GM19372 (cell line): ENCODE results near the gene NEURL4.
A peak's percentile ranks its signal among the peaks of the same experiment; 100 is the strongest.
"Not testable (repeated sequence)": the region's sequence is repeated elsewhere in the genome, so short reads cannot be mapped to it uniquely, and the experiment has no call there.

Experiments
- ATAC-seq: cut with Tn5 transposase; IDR thresholded peaks from one replicate; pipeline ENCODE4 v1.9.1; 2021; ENCODE audit warnings: mild to moderate bottlenecking, low read depth, moderate library complexity; ENCODE audit not compliant: unreplicated experiment

The NEURL4 gene

DNA sequence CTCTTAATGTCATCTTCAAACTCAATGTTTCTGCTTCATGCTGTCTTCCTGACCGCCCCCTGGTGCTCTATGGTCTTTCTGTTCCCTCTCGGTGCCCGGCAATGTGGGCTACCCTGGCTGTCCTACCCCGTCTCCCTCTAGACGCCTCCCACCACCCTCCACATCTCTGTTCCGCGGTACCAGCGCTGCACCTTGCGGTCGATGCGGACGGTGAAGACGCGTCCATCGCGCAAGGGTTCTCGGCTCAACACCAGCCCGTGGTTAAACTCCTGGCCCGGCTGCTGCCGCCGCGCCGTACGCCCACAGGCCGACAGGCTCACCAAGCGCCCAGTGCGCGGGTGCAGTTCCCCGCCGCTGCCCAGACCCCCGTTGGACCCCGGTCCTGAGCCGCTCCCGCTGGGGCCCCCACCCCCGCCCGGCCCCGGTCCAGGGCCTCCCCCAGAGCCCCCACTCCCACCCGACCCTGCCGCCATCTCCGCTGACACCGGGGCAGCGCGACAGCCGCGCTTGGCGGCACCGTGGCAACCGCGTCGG, at the start of gene NEURL4:
NEURL4 (minus strand) TSS at position 496 of the 534 bp plus-strand sequence; CDS start at position 473, 23 bp downstream.
- peak; percentile 10 for ATAC-seq

DNA sequence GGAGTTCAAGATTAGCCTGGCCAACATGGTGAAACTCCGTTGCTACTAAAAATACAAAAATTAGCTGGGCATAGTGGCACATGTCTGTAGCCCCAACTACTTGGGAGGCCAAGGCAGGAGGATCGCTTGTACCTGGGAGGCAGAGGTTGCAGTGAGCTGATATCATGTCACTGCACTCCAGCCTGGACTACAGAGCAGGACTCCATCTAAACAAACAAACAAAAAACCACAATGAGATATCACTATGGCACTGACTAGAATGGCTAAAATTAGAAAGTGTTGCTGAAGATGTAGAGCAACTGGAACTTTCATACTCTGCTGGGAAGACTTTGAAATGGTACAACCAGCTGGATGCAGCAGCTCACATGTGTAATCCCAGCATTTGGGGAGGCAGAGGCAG, 45.2 kb upstream of the NEURL4 start:
- no peak for ATAC-seq

DNA sequence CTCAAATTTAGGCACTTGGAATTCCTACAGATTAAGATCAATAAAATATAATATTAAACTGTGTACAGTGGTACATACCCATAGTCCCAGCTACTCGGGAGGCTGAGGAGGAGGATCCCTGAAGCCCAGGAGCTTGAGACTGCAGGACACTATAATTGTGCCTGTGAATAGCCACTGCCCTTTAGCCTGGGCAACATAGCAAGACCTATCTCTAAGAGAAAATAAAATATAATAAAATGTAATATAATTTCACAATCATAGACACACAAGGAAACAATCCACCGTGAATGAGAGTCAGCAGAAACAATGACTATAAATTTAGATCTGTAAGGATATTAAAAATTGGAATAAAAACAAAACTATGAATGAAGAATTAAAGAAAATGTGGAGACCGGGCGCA, 41.7 kb upstream of the NEURL4 start:
- ATAC-seq: no peak

DNA sequence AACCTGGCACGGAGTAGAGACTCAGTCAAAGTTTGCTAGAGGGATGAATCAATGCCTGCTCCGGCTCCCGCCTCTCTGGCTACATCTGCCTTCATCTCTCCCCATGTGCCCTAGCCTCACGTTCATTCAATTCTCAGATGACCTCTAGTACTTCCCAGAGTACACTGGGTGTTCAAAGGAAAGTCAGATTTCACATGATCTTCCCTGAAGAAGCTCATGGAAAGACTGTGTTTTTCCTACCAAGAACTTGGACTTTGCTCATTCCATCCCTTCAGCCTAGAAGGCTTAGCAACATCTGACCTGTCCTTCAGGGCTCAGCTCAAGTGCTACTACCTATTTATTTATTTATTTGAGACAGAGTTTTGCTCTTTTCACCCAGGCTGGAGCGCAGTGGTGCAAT, 40.7 kb upstream of the NEURL4 start:
- no peak for ATAC-seq

DNA sequence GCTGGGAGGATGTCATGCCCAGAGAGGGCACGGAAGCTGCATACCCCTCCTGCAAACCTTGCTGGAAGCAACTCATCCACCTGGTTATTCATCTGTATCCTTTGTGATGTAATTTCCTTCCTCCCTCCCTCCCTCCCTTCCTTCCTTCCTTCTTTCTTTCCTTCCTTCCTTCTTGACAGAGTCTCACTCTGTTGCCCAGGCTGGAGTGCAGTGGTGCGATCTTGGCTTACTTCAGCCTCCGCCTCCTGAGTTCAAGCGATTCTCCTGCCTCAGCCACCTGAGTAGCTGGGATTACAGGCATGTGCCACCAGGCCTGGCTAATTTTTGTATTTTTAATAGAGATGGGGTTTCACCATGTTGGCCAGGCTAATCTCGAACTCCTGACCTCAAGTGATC, 39.5 kb upstream of the NEURL4 start:
- ATAC-seq: not testable (repeated sequence)

DNA sequence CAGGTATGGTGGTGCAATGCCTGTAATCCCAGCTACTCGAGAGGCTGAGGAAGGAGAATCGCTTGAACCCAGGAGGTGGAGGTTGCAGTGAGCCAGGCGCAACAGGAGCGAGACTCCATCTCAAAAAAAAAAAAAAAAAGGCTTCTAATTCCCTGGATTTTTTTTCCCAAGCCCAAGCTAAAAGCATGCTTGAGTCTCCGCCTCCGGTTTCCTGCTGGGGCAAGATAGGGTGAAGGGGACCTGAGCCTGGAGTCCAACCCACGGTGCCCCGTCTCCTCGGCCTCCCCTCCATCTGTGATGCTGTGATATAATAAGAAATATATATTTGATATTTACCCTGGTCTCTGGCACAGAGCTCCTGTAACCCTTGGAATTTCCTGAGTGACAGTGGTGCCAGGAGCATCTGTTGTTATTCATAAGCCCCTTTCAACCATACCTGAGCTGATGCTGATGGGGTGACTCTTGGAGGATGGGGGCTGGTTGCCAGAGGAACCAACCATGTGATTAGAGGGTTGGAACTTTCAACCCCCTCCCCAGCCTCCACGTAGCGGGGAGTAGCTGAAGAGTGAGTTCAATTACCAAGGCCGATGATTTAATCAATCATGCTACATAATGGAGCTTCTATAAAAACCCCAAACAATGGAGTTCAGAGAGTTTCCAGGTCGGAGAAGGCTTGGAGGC, 38.9 kb upstream of the NEURL4 start:
- ATAC-seq: no peak

DNA sequence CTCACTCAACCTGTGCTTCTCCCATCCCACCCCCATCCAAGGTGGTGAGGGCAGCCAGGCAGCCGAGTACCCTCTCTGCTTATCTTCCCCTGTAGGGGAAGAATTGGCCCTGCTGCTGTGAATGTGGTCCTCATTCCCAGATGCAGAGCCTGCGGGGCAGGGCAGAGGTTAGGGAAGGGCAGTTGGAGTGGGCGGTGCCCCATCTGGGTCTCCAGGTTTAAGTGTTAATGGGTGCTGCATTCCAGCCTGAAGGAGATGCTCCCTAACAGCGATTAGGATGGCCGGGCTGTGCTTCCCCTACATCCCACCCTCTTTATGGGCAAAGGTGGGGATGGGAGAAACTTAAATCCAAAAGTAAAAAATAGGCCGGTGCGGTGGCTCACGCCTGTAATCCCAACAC, 37.9 kb upstream of the NEURL4 start:
- ATAC-seq: no peak

DNA sequence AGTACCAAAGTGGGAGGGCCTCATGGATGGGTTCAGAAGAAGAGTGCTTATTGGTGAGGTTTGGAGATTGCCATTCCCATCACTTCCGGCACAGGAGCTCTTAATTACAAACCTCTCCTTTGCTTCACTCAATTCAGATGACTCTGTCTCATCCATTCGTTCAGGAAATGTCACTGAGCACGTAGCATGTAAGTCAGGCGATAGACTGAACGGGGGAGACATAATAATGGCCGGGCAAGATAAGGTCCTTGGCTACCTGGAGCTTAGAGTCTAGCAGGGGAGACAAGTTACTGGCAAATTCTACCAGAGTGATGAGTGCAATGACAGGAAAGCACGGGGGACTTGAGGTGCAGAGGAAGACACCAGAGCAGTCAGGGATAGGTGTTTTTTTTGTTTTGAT, 36.8 kb upstream of the NEURL4 start:
- not testable (repeated sequence) for ATAC-seq

DNA sequence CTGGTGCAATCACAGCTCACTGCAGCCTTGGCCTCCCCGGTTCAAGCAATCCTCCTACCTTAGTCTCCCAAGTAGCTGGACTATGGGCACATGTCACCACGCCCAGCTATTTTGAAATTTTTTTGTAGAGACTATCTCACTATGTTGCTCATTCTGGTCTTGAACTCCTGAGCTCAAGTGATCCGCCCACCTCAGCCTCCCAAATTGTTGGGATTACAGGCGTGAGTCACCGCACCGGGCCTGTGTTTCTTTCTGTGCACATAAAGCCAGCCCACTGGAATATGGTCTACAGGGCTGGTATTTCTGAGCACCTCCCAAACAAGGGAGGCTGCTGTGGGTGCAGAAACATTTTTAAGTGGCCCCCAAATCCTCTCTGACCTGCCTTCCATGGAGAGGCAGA, 34.2 kb upstream of the NEURL4 start:
- no peak for ATAC-seq

DNA sequence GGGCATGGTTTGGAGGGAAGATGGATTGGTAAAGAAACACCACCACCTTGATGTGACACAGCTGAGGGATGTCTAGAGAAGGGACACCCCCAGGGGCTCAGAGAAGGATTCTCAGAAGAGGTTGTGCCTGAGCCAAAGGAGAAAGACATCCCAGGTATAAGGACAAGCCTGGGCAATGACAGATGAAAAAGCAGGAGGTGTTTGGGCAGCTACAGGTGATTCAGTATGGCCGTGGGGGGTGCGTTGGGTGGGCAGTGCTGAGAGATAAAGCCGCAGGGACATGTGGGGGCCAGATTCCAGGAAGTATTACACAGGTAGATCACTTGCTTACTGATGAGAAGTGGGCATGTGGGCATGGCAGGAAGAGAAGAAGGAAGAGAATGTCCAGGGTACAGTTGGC, 32.8 kb upstream of the NEURL4 start:
- ATAC-seq: no peak

DNA sequence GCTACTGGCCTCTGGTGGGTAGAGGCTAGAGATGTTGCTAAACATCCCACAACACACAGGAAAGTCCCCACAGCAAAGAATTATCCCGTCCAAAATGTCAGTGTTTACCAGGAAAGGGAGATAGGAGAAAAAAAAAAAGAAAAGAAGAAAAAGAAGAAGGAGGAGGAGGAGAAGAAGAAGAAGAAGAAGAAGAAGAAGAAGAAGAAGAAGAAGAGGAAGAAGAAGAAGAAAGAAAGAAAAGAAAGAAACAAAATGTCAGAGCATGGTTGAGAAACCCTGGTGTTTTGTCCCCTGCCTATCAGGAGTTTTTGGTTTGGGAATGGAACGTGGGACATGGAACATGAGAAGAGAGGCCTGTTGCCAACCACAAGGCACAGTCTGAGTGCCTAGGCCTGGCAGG, 28.2 kb upstream of the NEURL4 start:
- ATAC-seq: no peak

DNA sequence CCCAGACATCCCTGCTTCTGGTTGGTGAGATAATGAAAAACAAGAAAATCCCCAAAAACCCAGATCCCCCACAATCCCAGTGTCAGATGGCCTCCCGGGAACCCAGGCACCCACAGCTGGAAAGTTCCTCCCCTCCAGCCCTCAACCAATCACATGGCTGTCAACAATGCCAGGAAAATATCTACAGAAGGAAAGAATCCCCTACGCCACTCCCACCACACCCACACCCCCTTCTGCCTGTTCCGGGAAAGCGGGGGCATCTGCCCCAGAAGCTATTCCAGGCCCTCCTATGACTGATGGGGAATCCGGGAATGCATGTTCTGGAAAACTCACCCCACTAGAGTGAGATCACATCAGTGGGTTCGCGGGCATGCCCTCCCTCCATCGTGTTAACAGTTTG, 27.6 kb upstream of the NEURL4 start:
- no peak for ATAC-seq

DNA sequence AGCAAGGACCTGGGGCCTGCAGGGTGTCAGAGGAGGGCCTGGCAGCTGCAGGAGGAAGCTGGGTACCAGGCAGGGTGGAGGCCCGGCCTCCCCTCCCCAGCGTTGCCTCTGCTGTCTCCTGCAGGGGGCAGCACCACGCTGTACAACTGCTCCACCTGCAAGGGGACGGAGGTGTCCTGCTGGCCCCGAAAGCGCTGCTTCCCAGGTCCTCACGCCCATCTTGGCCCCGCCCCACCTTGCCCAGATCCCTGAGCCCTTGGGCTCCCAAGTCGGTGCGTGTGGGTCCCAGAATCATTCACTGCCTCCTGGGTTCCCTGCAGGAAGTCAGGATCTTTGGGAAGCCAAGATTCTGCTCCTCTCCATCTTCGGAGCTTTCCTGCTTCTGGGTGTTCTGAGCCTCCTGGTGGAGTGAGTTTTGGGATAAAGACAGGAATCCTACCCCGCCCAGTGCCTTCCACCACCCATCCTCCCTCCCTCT, 27.0 kb upstream of the NEURL4 start:
- no peak for ATAC-seq

DNA sequence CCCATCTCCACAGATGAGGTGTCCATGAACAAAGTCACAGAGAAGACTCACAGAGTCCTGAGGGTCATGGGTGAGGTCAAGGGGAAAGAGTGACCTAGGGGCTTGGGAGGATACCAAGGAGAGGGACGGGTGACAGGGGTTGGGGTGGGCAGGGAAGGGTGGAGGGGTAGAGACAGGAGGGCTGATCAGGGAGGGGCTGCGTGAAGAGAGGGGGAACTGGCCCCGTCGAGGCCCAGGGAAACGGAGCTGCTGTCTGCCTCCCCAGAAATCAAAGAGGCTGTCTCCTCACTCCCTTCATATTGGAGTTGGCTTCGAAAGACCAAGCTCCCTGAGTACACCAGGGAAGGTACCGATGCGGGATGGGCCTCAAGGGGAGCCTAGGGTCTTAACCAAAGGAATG, 26.4 kb upstream of the NEURL4 start:
- ATAC-seq: no peak

DNA sequence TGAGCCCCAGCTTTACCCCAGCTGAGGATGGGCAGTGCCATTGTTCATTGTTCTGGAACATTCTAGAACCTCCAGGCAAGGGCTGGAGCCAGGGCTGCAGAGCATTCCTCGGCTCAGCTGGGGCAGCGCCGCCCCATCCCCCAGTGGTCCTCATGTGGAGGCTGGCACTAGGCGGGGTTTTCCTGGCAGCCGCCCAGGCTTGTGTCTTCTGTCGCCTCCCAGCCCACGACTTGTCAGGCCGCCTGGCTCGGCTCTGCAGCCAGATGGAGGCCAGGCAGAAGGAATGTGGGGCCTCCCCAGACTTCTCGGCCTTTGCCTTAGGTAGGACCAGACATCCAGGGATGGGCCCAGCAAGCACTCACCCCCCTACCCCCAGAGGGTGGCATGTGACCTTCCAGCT, 25.9 kb upstream of the NEURL4 start, which contains the start of gene TMEM95:
TMEM95 (plus strand) TSS at position 104 of the 400 bp plus-strand sequence; CDS start at position 153, 49 bp downstream.
- ATAC-seq: no peak

DNA sequence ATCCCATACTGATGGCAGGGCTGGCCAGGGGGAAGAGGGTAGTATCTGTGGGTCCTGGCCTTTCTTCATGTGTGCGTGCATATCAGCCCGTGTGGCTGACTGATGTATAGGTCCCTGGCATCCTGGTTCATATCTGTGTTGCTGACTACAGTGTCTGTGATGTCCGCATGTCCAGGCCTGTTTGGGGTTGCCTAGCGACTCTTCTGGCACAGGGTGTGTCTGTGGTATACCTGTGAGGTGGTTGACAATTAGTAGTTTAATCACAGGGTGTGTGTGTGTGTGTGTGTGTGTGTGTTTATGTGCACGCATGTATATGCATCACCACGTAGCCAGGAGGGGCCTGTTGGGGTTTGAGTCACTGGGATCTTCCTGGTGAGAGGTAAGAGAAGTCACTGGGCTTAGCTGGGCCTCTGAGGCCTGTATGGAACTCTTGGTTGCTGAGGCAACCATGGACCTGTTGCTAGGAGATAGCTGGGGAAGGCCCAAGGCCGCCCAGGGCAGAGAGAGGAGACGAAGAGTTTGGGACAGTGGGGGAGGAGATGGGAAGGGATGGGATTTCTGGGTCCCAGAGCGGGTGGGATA, 25.2 kb upstream of the NEURL4 start:
- no peak for ATAC-seq

DNA sequence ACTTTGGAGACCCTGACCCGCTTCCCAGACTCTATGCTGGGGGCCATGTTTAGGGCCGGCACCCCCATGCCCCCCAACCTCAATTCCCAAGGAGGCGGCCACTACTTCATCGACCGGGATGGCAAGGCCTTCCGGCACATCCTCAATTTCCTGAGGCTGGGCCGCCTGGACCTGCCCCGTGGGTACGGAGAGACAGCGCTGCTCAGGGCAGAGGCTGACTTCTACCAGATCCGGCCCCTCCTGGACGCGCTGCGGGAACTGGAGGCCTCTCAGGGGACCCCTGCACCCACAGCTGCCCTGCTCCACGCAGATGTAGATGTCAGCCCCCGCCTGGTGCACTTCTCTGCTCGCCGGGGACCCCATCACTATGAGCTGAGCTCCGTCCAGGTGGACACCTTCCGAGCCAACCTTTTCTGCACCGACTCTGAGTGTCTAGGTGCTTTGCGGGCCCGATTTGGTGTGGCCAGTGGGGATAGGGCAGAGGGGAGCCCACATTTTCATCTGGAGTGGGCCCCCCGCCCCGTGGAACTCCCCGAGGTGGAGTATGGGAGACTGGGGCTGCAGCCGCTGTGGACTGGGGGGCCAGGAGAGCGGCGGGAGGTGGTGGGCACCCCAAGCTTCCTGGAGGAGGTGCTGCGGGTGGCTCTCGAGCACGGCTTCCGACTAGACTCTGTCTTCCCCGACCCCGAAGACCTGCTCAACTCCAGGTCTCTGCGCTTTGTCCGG, 23.9 kb upstream of the NEURL4 start:
- no peak for ATAC-seq

DNA sequence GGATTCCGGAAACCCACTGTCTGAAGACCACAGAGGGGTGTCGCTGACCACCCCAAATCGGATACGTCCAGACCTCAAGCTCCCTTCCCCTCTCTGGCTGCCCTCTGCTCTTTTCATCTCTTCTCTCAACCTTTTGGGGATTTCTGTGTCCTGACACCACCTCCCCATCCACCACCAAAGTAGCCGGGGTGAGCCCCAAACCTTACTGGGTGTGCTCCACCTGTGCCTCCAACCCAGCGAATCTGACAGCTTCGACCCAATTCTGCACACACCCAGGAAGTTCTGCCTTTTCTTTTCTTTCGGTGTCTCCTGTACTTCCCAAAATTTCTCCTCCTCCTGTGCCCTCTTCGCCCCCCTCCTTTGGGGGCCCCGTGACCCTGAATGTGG, 23.4 kb upstream of the NEURL4 start:
- ATAC-seq: no peak

DNA sequence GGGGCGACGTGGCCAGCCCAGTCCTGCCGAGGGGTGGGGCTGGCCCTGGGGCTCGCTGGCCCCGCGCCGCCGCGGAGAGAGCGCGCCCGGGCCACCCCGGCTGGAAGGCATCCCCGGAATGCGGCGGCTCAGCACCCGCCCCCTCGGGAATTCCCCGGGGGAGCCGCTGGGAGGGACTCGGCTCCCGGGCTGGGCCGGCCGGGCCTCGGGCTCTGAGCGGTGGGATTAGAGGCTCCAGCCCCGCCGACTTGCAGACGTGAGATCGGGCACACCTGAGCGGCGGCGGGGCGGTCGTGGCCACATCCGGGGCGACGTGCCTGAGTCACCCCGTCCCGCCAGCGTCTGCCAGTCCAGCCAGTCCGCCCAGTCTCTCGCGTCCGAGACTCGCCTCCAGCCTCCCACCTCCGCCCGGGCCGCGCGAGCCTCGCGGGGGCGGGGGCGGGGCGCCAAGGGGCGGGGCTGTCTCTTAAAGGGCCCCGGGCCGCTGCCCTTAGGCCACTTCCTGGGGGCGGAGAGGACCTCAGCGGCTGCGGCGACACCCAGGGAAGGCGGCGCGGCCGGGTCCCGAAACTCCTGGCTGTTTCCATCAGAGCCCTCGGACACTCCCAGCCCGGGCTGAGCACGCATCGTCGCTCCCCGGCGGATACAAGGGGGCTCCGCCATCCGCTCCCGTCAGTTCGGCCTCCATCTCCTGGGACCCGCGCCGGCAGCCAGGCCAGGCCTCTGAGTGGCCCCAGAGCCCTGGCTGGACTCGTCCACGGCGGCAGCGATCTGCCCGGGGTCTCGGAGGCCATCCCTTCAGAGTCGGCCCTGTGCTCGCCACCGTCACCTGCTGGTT, 22.7 kb upstream of the NEURL4 start, which contains the start of gene KCTD11:
KCTD11 (plus strand) TSS at position 498 of the 838 bp plus-strand sequence.
- peak; percentile 66 for ATAC-seq

DNA sequence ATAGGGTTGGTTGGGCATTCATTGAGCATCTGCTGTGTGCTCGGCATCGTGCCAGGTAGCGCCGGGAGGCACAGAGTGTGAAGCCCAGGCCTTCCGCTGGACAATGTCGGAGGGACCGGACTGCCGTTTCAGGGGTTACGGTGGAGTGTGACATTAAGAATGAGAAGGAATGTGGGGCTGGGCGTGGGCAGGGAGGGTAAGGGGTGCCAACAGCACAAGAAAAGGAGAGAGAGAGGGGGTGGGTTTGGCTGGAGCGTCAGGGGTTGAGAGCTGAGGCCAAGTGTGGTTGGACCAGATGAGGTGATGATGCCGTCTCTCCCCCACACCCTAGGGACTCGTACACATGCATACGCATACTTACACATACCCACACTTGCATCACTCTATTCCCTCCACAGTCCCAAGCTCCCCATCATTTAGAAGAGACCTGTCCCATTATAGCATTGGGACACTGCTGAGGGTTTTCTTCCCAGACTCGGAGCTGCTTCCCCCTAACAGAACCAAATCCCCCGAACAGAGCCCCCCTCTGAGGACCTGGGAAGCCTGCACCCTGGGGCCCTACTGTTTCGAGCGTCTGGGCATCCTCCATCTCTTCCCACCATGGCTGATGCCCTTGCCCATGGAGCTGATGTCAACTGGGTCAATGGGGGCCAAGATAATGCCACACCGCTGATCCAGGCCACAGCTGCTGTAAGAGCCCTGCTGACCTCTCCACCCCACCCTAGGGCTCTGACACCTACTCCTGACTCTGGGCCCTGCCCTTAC, 19.5 kb upstream of the NEURL4 start:
- no peak for ATAC-seq
